ENCODE data around the gene RFC2.

The RFC2 gene

DNA sequence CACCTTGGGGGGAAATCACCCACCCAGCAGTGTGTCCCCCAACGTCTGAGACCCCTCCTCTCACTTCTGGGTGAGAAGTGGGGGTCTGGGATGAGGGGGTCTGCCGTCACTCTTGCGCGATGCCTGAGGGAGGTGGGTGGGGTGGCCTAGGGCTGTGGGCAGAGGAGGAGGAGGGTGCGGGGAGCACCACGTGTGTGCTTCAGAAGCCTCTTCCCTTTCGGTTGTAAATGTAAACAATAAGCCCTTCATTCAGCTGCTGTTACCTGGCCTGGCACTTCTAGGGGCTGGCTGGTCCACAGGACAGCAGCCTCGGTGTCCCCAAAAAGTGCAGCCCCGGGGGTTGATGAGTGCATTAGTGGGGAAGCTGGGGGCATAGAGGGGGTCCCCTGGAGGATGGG, 36.4 kb upstream of the RFC2 start:
- no peaks in the 10 kb centered on the region for H3K27me3 ChIP-seq (ENCODE audit: control insufficient read depth in 1 of 2, insufficient read depth in 2 of 2, low read length in 2 of 2)
- no peaks in the 10 kb centered on the region for H3K9me3 ChIP-seq (ENCODE audit: low read length)
- H3K9ac ChIP-seq (ENCODE audit: low read length), result peak overlapping the region; percentile 36
- peak overlapping the region; percentile 75 for H3K27ac ChIP-seq (ENCODE audit: low read depth, low read length)
- H3K4me1 ChIP-seq (ENCODE audit: insufficient read depth, low read length), result peaks cover 30% of the 10 kb centered on the region
- peak overlapping the region; percentile 70 to 93 for H3K4me3 ChIP-seq (ENCODE audit: low read depth in 1 of 2, low read length in 2 of 2)
- no peaks in the 10 kb centered on the region for H3K36me3 ChIP-seq (ENCODE audit: insufficient read depth, low read length)

DNA sequence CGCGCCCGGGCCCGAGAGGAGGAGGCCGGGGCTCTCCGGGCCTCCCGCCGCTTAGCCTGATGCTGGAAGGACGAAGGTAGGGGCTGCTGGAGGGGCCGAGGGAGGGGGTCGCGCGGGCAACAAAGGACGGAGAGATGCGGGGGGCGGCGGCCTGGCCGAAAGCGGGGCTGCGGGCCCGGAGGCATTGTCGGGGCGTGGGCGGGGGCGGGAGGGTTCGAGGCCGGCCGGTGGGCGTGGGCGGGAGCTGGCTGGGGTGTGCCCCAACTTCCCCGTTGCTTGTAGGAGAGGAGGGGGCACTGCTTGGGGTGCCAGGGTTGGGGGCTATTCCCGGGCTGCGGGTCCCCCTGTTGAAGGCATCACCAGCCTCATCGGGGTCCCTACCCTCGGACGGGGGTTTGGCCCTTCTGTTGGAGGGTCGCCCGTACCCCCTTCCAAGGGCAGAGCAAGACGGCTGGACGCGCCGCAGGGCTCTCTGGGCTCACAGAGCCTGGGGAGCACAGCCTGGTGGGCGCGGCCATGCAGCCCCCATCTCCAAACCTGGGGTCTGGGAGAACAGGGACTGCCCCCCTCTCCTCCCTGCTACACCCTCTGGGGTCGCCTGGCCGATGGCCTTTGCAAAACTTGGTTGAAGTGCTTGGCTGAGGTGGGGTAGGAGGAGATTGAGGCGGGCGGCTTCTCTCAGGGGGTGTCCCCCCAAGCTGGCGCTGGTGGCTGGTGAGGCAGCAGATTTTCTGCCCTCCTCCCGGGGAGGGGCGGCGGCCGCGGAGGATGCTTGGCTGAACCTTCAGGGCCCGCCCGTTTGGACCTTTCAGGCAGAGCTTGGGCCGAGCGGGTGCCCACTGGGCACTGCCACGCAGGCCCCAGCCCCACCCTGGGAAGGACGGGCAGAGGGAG, 35.7 kb upstream of the RFC2 start:
- Histone ChIP-seq H3K4me1 (ENCODE audit: insufficient read depth, low read length) (peaks cover 30% of the 10 kb centered on the region), H3K9me3 (ENCODE audit: low read length) (no peaks in the 10 kb centered on the region), H3K27me3 (ENCODE audit: control insufficient read depth in 1 of 2, insufficient read depth in 2 of 2, low read length in 2 of 2) (no peaks in the 10 kb centered on the region), H3K9ac (ENCODE audit: low read length) (peak overlapping the region; percentile 36), H3K36me3 (ENCODE audit: insufficient read depth, low read length) (no peaks in the 10 kb centered on the region), H3K4me3 (ENCODE audit: low read depth in 1 of 2, low read length in 2 of 2) (peak overlapping the region; percentile 70 to 93), H3K27ac (ENCODE audit: low read depth, low read length) (peak overlapping the region; percentile 75)

DNA sequence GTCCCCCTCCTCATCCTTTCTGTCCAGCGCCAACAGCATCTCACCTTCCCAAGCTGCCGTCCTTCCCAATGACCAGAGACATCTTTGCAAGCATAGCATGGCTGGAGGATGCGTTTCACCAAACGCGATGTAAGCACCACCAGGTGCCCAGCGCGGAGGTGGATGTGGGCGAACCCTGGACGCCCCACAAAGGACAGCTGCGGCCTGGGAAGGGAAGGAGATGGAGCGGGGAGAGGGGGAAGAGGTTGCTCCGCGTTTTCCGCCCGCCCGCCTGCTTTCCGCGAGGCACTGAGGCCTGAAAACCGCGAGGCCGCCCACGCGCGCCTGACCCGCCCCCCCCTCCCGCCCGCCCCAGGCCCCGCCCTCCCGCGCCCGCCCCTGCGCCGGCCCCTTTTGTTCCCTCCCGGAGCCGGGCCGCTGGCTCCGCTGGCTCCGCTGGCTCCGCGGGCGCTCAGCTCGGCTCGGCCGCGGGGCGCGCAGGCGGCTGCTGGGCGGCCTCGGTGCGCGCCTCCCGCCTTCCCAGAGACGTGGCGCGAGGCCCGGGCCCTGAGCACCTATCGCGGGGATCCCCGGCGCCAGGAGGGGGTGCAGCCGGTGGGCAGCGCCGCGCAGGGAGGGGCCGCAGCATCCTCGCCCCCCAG, 34.9 kb upstream of the RFC2 start, which contains the start of gene CLIP2:
Gene CLIP2, plus strand, starts transcription at position 390 of the 641 bp plus-strand sequence. CDS start 28,140 bp downstream, outside the sequence.
- H3K27me3 ChIP-seq (ENCODE audit: control insufficient read depth in 1 of 2, insufficient read depth in 2 of 2, low read length in 2 of 2), result no peaks in the 10 kb centered on the region
- H3K36me3 ChIP-seq (ENCODE audit: insufficient read depth, low read length), result no peaks in the 10 kb centered on the region
- H3K27ac ChIP-seq (ENCODE audit: low read depth, low read length), result peak within 1 kb of the TSS; percentile 75
- peaks cover 24% of the 10 kb centered on the region for H3K4me1 ChIP-seq (ENCODE audit: insufficient read depth, low read length)
- peak within 1 kb of the TSS; percentile 74 to 93 for H3K4me3 ChIP-seq (ENCODE audit: low read depth in 1 of 2, low read length in 2 of 2)
- no peaks in the 10 kb centered on the region for H3K9me3 ChIP-seq (ENCODE audit: low read length)
- peak within 1 kb of the TSS; percentile 36 for H3K9ac ChIP-seq (ENCODE audit: low read length)

DNA sequence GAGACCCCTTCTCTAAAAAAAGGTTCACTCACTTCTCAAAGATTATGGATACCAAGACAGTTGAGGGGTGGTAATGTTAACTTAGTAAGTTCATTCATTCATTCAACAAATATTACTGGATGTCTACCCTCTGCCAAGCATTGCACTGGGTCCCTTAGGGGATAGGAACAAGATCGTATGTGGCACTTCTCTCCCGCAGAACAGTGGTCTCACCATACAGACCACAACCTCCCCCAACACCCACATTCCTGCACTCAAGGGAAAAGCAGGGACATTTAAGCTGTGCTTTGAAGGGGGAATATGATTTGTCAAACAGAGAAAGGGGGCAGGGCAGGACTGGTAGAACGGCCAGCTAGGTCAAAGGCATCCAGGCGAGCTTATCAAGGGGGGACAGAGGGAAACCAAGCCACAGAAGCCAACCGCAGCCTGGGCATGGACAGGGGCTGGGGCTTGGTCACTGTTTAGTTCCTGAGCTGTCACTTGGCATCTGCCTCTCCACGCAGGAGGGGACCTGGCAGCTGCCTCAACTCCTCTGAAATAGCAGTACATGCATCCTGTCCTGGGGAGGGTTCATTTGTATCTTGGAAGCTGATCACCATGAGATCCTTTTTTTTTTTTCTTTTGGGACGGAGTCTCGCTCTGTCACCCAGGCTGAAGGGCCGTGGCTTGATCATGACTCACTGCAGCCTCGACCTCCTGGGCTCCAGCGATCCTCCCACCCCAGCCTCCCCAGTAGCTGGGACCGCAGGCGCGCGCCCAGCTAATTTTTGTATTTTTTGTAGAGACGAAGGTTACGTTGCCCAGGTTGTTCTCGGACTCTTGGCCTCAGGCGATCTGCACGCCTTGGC, 34.1 kb upstream of the RFC2 start:
- Histone ChIP-seq H3K27me3 (ENCODE audit: control insufficient read depth in 1 of 2, insufficient read depth in 2 of 2, low read length in 2 of 2) (no peaks in the 10 kb centered on the region), H3K4me1 (ENCODE audit: insufficient read depth, low read length) (peaks cover 19% of the 10 kb centered on the region), H3K9ac (ENCODE audit: low read length) (peak overlapping the region; percentile 7), H3K27ac (ENCODE audit: low read depth, low read length) (peak overlapping the region; percentile 72), H3K4me3 (ENCODE audit: low read depth in 1 of 2, low read length in 2 of 2) (peak overlapping the region; percentile 50 to 74), H3K9me3 (ENCODE audit: low read length) (no peaks in the 10 kb centered on the region), H3K36me3 (ENCODE audit: insufficient read depth, low read length) (no peaks in the 10 kb centered on the region)

DNA sequence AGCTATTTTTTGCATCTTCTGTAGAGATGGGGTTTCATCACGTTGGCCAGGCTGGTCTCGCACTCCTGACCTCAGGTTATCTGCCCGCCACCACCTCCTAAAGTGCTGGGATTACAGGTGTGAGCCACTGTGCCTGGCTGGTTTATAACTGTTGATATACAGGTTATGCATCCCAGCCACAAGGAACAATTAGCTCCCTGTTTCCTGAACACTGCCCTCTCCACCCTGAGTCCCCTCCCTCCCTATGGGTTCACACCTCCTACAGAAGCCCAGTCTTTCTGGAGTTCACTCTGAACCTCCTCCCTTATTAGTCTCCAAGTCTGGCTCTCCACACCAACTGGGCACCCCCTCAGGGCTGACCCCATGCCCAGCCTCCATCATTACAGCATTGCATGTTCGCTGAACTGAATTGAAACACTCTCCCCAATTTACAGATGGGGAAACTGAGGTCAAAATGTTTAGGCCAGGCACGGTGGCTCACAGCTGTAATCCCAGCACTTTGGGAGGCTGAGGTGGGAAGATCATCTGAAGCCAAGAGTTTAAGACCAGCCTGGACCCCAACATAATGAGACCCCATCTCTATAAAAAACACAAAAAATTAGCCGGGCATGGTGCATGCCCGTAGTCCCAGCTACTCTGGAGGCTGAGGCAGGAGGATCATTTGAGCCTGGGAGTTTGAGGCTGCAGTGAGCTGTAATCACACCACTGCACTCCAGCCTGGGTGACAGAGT, 33.3 kb upstream of the RFC2 start:
- Histone ChIP-seq H3K9ac (ENCODE audit: low read length) (no peak overlapping the region), H3K9me3 (ENCODE audit: low read length) (no peaks in the 10 kb centered on the region), H3K27ac (ENCODE audit: low read depth, low read length) (no peak overlapping the region), H3K4me3 (ENCODE audit: low read depth in 1 of 2, low read length in 2 of 2) (no peak overlapping the region), H3K36me3 (ENCODE audit: insufficient read depth, low read length) (no peaks in the 10 kb centered on the region), H3K27me3 (ENCODE audit: control insufficient read depth in 1 of 2, insufficient read depth in 2 of 2, low read length in 2 of 2) (no peaks in the 10 kb centered on the region), H3K4me1 (ENCODE audit: insufficient read depth, low read length) (peaks cover 16% of the 10 kb centered on the region)

DNA sequence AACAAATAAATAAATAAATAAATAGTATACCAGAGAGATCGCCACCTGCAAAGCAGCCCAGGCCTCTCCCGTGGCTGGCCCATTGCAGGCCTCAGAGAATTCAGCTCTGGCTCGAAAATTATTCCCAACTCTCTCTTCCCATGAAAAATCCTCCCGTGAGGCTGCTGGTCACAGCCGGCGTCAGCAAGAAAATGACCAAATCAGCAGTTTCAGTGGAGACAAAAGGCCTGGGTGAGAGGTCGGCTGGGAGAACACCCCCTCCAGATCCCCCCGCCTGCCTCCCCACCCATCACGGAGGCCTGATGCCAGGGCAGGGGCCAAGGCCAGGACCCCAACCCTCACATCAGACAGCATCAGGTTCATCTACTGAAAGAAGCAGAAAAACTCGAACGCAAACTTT, 31.9 kb upstream of the RFC2 start:
- Histone ChIP-seq H3K36me3 (ENCODE audit: insufficient read depth, low read length) (no peaks in the 10 kb centered on the region), H3K9me3 (ENCODE audit: low read length) (no peaks in the 10 kb centered on the region), H3K27ac (ENCODE audit: low read depth, low read length) (no peak overlapping the region), H3K27me3 (ENCODE audit: control insufficient read depth in 1 of 2, insufficient read depth in 2 of 2, low read length in 2 of 2) (no peaks in the 10 kb centered on the region), H3K4me3 (ENCODE audit: low read depth in 1 of 2, low read length in 2 of 2) (no peak overlapping the region), H3K4me1 (ENCODE audit: insufficient read depth, low read length) (peaks cover 15% of the 10 kb centered on the region), H3K9ac (ENCODE audit: low read length) (no peak overlapping the region)

DNA sequence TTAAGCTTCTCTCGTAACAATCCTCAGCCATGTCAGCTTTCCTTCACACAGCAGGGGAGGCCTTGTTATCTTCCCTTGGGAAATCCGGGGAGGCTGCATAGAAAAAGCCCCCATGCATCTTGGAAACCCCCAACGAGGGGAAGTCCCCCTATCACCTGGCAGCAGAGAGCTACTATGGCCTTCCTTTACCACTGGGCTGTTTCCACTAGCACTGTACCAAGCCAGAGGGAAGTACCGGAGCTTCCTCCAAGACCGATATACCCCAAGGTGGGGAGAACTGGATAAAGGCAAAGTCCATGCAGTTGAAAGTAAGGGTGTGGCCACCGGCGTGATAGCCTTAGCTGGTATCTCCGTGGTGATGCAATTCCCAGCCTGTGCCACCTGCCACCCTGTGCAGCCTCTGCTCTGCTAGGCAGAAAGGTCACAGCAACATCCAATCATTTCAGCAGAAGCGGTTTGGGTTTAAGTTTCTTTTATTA, 30.6 kb upstream of the RFC2 start:
- H3K4me1 ChIP-seq (ENCODE audit: insufficient read depth, low read length), result peaks cover 6% of the 10 kb centered on the region
- no peak overlapping the region for H3K27ac ChIP-seq (ENCODE audit: low read depth, low read length)
- no peak overlapping the region for H3K4me3 ChIP-seq (ENCODE audit: low read depth in 1 of 2, low read length in 2 of 2)
- H3K27me3 ChIP-seq (ENCODE audit: control insufficient read depth in 1 of 2, insufficient read depth in 2 of 2, low read length in 2 of 2), result no peaks in the 10 kb centered on the region
- no peaks in the 10 kb centered on the region for H3K9me3 ChIP-seq (ENCODE audit: low read length)
- no peaks in the 10 kb centered on the region for H3K36me3 ChIP-seq (ENCODE audit: insufficient read depth, low read length)
- H3K9ac ChIP-seq (ENCODE audit: low read length), result no peak overlapping the region

DNA sequence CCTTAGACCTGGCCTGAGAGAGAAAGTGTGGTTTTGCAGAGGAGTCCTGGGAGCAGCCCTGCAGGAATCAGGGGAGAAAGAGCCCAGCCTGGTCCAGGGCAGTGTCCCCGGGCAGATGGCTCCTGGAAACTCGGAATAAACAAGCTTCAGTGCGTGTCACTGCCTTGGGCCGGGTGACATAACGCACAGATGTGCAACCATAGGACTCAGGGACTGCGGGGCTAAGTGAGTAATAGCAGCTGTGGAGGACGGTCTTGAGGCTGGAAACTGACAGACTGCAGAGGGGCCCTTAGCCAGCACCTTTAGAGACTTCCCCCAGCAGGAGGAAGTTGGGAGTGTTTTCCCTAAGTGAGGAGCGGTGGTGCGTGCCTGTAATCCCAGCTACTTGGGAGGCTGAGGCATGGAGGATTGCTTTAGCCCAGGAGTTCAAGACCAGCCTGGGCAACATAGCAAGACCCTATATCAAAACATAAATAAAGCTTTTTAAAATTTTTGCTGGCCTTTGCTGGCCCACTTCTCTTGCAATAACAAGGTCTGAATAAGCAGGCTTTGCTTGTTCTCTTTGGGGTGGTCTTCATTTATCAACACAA, 29.8 kb upstream of the RFC2 start:
- H3K27me3 ChIP-seq (ENCODE audit: control insufficient read depth in 1 of 2, insufficient read depth in 2 of 2, low read length in 2 of 2), result no peaks in the 10 kb centered on the region
- H3K4me1 ChIP-seq (ENCODE audit: insufficient read depth, low read length), result peaks cover 6% of the 10 kb centered on the region
- no peak overlapping the region for H3K27ac ChIP-seq (ENCODE audit: low read depth, low read length)
- H3K9ac ChIP-seq (ENCODE audit: low read length), result no peak overlapping the region
- H3K9me3 ChIP-seq (ENCODE audit: low read length), result no peaks in the 10 kb centered on the region
- H3K4me3 ChIP-seq (ENCODE audit: low read depth in 1 of 2, low read length in 2 of 2), result no peak overlapping the region
- no peaks in the 10 kb centered on the region for H3K36me3 ChIP-seq (ENCODE audit: insufficient read depth, low read length)

DNA sequence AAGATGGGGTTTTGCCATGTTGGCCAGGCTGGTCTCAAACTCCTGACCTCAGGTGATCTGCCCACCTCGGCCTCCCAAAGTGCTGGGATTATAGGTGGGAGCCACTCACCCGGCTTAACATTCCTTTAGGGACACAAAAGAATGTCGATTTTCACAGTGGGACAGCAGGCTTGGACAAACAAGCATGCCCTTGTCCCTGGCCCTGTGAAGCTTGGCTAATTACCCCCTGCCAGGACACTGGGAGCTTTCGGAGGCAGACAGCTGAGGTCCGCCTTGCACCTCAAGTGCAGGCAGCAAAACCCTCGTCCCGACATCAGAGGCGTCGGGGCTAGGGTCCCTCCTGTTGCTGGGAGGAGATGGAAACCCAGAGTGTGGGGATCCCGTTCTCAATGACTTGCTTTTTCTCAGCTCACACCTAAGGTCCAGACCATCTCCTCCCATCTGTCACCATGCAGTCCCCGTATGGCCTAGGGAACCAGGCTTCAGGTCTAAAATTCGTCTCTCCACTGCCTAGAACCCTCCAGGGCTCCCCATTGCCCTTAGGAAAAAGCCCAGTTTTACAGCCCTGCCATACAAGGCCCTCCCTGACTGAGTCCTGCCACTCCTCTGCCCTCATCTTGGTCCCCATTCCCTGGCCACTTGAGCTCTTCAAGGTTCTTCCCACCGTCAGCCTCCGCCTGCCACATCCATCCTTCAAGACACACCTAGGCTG, 28.7 kb upstream of the RFC2 start:
- Histone ChIP-seq H3K36me3 (ENCODE audit: insufficient read depth, low read length) (no peaks in the 10 kb centered on the region), H3K4me1 (ENCODE audit: insufficient read depth, low read length) (no peaks in the 10 kb centered on the region), H3K4me3 (ENCODE audit: low read depth in 1 of 2, low read length in 2 of 2) (no peak overlapping the region), H3K27me3 (ENCODE audit: control insufficient read depth in 1 of 2, insufficient read depth in 2 of 2, low read length in 2 of 2) (no peaks in the 10 kb centered on the region), H3K9ac (ENCODE audit: low read length) (no peak overlapping the region), H3K27ac (ENCODE audit: low read depth, low read length) (no peak overlapping the region), H3K9me3 (ENCODE audit: low read length) (no peaks in the 10 kb centered on the region)

DNA sequence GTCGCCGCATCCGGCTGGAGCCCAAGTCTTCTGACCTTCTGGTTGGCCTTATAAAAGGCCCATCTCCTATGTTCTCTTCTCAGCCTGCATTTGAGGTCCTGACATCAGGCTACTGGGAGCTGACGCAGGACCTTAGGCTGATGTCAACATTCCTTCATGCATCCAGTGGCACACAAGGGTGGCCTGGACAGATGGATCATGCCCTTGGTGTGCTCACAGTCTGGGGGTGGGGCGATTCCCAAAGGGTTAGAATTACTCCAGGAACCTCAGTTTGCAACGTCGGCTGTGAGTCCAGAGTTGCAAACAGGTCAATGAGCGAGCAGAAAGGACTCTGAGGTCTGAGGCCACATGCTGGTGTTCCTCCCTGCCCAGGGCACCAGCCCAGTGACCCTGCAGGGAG, 26.8 kb upstream of the RFC2 start:
- Histone ChIP-seq H3K27ac (ENCODE audit: low read depth, low read length) (no peak overlapping the region), H3K9ac (ENCODE audit: low read length) (no peak overlapping the region)

More for the DNA sequence above, 26.8 kb upstream of the RFC2 start:
- Histone ChIP-seq H3K27me3 (ENCODE audit: control insufficient read depth in 1 of 2, insufficient read depth in 2 of 2, low read length in 2 of 2) (no peaks in the 10 kb centered on the region), H3K36me3 (ENCODE audit: insufficient read depth, low read length) (no peaks in the 10 kb centered on the region), H3K4me1 (ENCODE audit: insufficient read depth, low read length) (no peaks in the 10 kb centered on the region), H3K9me3 (ENCODE audit: low read length) (no peaks in the 10 kb centered on the region), H3K4me3 (ENCODE audit: low read depth in 1 of 2, low read length in 2 of 2) (no peak overlapping the region)
